GM19438 (cell line): ENCODE measurements around the gene EMID1.

Experiments used
- ATAC-seq: cut with Tn5 transposase; IDR thresholded peaks from one replicate; pipeline ENCODE4 v1.9.1; 2021; ENCODE audit warnings: low read depth; ENCODE audit not compliant: unreplicated experiment

EMID1 gene

GRCh38 chr22:29194184-29194583, 11.5 kb upstream of the EMID1 start:
- no peak for ATAC-seq

GRCh38 chr22:29195118-29195963, 10.4 kb upstream of the EMID1 start:
- ATAC-seq: no peak

- no peak for ATAC-seq
These were observed 9.6 kb upstream of the EMID1 start for GRCh38 chr22:29195964-29196666.

- no peak for ATAC-seq
These were observed 8.6 kb upstream of the EMID1 start for GRCh38 chr22:29197096-29197495.

GRCh38 chr22:29198240-29198639, 7.5 kb upstream of the EMID1 start:
- ATAC-seq: no peak

- no peak for ATAC-seq
These were observed 5.8 kb upstream of the EMID1 start for GRCh38 chr22:29199702-29200400.

- no peak for ATAC-seq
These were observed 4.8 kb upstream of the EMID1 start for GRCh38 chr22:29200901-29201300.

GRCh38 chr22:29201782-29202181, 3.9 kb upstream of the EMID1 start:
- ATAC-seq: no peak

GRCh38 chr22:29202212-29203192, 3.2 kb upstream of the EMID1 start:
- ATAC-seq: peak; percentile 61

GRCh38 chr22:29203488-29204454, 1.9 kb upstream of the EMID1 start:
- no peak for ATAC-seq

GRCh38 chr22:29204455-29205183, 1.1 kb upstream of the EMID1 start:
- ATAC-seq: no peak

GRCh38 chr22:29205252-29205593, 473 bp upstream of the EMID1 start:
- ATAC-seq: no peak

- no peak for ATAC-seq
These were observed 911 bp downstream of the EMID1 start for GRCh38 chr22:29206372-29207242.

GRCh38 chr22:29207243-29207550, 1.5 kb downstream of the EMID1 start:
- no peak for ATAC-seq

- ATAC-seq: no peak
These were observed 2.1 kb downstream of the EMID1 start for GRCh38 chr22:29207562-29208501.

GRCh38 chr22:29208502-29208862, 2.8 kb downstream of the EMID1 start:
- no peak for ATAC-seq
